Astrocyte of the hippocampus (primary cell): ENCODE results near the gene FAM241A.
"Not testable (repeated sequence)": the region's sequence is repeated elsewhere in the genome, so short reads cannot be mapped to it uniquely, and the experiment has no call there.

Experiments
- DNase-seq: peaks from one replicate; pipeline ENCODE4 v3.0.0; 2011; ENCODE audit warnings: low read depth, low spot score

The FAM241A gene

GRCh38 chr4:112173593-112174558 is 28.6 kb downstream of the FAM241A start:
- no peak for DNase-seq

GRCh38 chr4:112175840-112176239 is 30.6 kb downstream of the FAM241A start:
- DNase-seq, result no peak

GRCh38 chr4:112176596-112176995 is 31.3 kb downstream of the FAM241A start:
- DNase-seq, result no peak

GRCh38 chr4:112178741-112179140 is 33.5 kb downstream of the FAM241A start:
- DNase-seq, result not testable (repeated sequence)

- DNase-seq, result no peak
Measured at GRCh38 chr4:112181358-112182000, 36.2 kb downstream of the FAM241A start.

GRCh38 chr4:112182604-112183003 is 37.4 kb downstream of the FAM241A start:
- DNase-seq, result no peak

GRCh38 chr4:112183252-112183651 is 38.0 kb downstream of the FAM241A start:
- peak; percentile 24 for DNase-seq

- no peak for DNase-seq
Measured at GRCh38 chr4:112184438-112184837, 39.2 kb downstream of the FAM241A start.

GRCh38 chr4:112185334-112185733 is 40.1 kb downstream of the FAM241A start:
- DNase-seq, result no peak

GRCh38 chr4:112185740-112186670 is 40.8 kb downstream of the FAM241A start:
- no peak for DNase-seq

- DNase-seq, result no peak
Measured at GRCh38 chr4:112189754-112190153, 44.5 kb downstream of the FAM241A start.

GRCh38 chr4:112190684-112191083 is 45.4 kb downstream of the FAM241A start:
- no peak for DNase-seq

- no peak for DNase-seq
Measured at GRCh38 chr4:112196461-112196860, 51.2 kb downstream of the FAM241A start.

GRCh38 chr4:112199041-112199440 is 53.8 kb downstream of the FAM241A start:
- no peak for DNase-seq

- DNase-seq, result no peak
Measured at GRCh38 chr4:112201915-112202505, 56.8 kb downstream of the FAM241A start.

GRCh38 chr4:112203593-112203992 is 58.3 kb downstream of the FAM241A start:
- no peak for DNase-seq

GRCh38 chr4:112206431-112206830 is 61.2 kb downstream of the FAM241A start:
- DNase-seq, result no peak

- not testable (repeated sequence) for DNase-seq
Measured at GRCh38 chr4:112208137-112209095, 63.2 kb downstream of the FAM241A start.

GRCh38 chr4:112210777-112211176 is 65.5 kb downstream of the FAM241A start:
- no peak for DNase-seq

GRCh38 chr4:112213091-112213490 is 67.8 kb downstream of the FAM241A start:
- DNase-seq, result no peak
